AG09309 (cell line): Measurements from ENCODE around the gene GLS.

Experiments used
- DNase-seq: peaks from one replicate; pipeline ENCODE4 v3.0.0-alpha.2; 2010; ENCODE audit warnings: low read depth
- H3K4me3 ChIP-seq: 2 replicates; pipeline ENCODE4 v1.5.1; 2011; ENCODE audit warnings: mild to moderate bottlenecking, low read depth, low read length, moderate library complexity; ENCODE audit not compliant: control insufficient read depth
- CTCF ChIP-seq: IDR thresholded peaks from 2 replicates; pipeline ENCODE4 v1.5.1; 2011; ENCODE audit warnings: mild to moderate bottlenecking, low read depth, low read length, inconsistent platforms; ENCODE audit not compliant: insufficient read depth, control insufficient read depth; ENCODE audit errors: missing control alignments

The GLS gene

GRCh38 chr2:190893157-190893556 is 12.5 kb downstream of the GLS start:
- H3K4me3 ChIP-seq = no peak overlapping the region
- DNase-seq = no peak
- TF ChIP-seq CTCF = no peak

GRCh38 chr2:190896477-190896876 is 15.9 kb downstream of the GLS start:
- no peak for TF ChIP-seq CTCF
- no peak for DNase-seq
- no peak overlapping the region for H3K4me3 ChIP-seq

GRCh38 chr2:190903693-190904450 is 23.3 kb downstream of the GLS start:
- no peak overlapping the region for H3K4me3 ChIP-seq
- no peak for DNase-seq
- TF ChIP-seq CTCF = no peak

- DNase-seq = no peak
- no peak for TF ChIP-seq CTCF
- no peak overlapping the region for H3K4me3 ChIP-seq
Measured at GRCh38 chr2:190904640-190905261, 24.1 kb downstream of the GLS start.

- TF ChIP-seq CTCF = no peak
- H3K4me3 ChIP-seq = no peak overlapping the region
Measured at GRCh38 chr2:190908532-190908931, 27.9 kb downstream of the GLS start.

GRCh38 chr2:190909680-190910079 is 29.1 kb downstream of the GLS start:
- no peak for DNase-seq
- no peak for TF ChIP-seq CTCF
- H3K4me3 ChIP-seq = no peak overlapping the region

More at GRCh38 chr2:190908532-190908931, 27.9 kb downstream of the GLS start:
- no peak for DNase-seq
